Measurements from ENCODE around the gene HAUS3. TPM values are rescaled to one million over a fixed set of nuclear protein-coding genes. Genes with fewer than 3 reads are reported as not detected.

HAUS3 gene
- total RNA-seq, 2 experiments from 2014 or later: 15.9 to 22.2 TPM

GRCh38 chr4:2259036-2259540 is 17.2 kb upstream of the HAUS3 start:
- ChIA-PET POLR2A (no interaction called here), CTCF (ENCODE audit: unreplicated experiment) (no interaction called here)
- H3K9me2 ChIP-seq (ENCODE audit: insufficient read depth, low read length): no peaks in the 10 kb centered on the region
- BruUV-seq (replicated peaks): no TSS peak
- no peak overlapping the region for H3K27ac ChIP-seq (ENCODE audit: low read depth, low read length, poor library complexity, severe bottlenecking)
- no peaks in the 10 kb centered on the region for H3K79me2 ChIP-seq (ENCODE audit: insufficient read depth, low read depth, low read length)
- no peak overlapping the region for H3K4me3 ChIP-seq (ENCODE audit: low read depth, low read length, poor library complexity, severe bottlenecking)
- no peaks in the 10 kb centered on the region for H3K36me3 ChIP-seq (ENCODE audit: insufficient read depth, low read length)
- intact Hi-C loops (cut with micrococcal nuclease; ENCODE audit: unreplicated experiment): no loop called here
- no peaks in the 10 kb centered on the region for H4K20me1 ChIP-seq (ENCODE audit: insufficient read depth, low read length)
- TF ChIP-seq, protein P1, sequence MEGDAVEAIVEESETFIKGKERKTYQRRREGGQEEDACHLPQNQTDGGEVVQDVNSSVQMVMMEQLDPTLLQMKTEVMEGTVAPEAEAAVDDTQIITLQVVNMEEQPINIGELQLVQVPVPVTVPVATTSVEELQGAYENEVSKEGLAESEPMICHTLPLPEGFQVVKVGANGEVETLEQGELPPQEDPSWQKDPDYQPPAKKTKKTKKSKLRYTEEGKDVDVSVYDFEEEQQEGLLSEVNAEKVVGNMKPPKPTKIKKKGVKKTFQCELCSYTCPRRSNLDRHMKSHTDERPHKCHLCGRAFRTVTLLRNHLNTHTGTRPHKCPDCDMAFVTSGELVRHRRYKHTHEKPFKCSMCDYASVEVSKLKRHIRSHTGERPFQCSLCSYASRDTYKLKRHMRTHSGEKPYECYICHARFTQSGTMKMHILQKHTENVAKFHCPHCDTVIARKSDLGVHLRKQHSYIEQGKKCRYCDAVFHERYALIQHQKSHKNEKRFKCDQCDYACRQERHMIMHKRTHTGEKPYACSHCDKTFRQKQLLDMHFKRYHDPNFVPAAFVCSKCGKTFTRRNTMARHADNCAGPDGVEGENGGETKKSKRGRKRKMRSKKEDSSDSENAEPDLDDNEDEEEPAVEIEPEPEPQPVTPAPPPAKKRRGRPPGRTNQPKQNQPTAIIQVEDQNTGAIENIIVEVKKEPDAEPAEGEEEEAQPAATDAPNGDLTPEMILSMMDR (conservative IDR thresholded peaks at IDR 0.05; ENCODE audit: low read length): no peak
- TF ChIP-seq EZH2phosphoT487 (IDR thresholded peaks at IDR 0.05; ENCODE audit: borderline replicate concordance, low read depth, low read length): no peak
- peaks cover 14% of the 10 kb centered on the region for H3K4me1 ChIP-seq (ENCODE audit: insufficient read depth, low read length, poor library complexity, severe bottlenecking)
- H3K4me2 ChIP-seq (ENCODE audit: low read length): no peak overlapping the region
- H3K9me3 ChIP-seq (ENCODE audit: low read length): no peaks in the 10 kb centered on the region
- DNase-seq (ENCODE audit: low spot score): no peak
- H2AFZ ChIP-seq (ENCODE audit: low read length): no peak overlapping the region

- peaks cover 7% of the 10 kb centered on the region for H3K4me1 ChIP-seq (ENCODE audit: insufficient read depth, low read length, poor library complexity, severe bottlenecking)
- no peaks in the 10 kb centered on the region for H3K36me3 ChIP-seq (ENCODE audit: insufficient read depth, low read length)
- no TSS peak for BruUV-seq (replicated peaks)
These were observed 16.4 kb upstream of the HAUS3 start for GRCh38 chr4:2258091-2259035.

More at GRCh38 chr4:2258091-2259035, 16.4 kb upstream of the HAUS3 start:
- no peaks in the 10 kb centered on the region for H3K9me2 ChIP-seq (ENCODE audit: insufficient read depth, low read length)
- no peak overlapping the region for H3K4me2 ChIP-seq (ENCODE audit: low read length)
- H4K20me1 ChIP-seq (ENCODE audit: insufficient read depth, low read length): no peaks in the 10 kb centered on the region
- H2AFZ ChIP-seq (ENCODE audit: low read length): no peak overlapping the region
- TF ChIP-seq, protein P1 (conservative IDR thresholded peaks at IDR 0.05; ENCODE audit: low read length): no peak
- no peak overlapping the region for H3K27ac ChIP-seq (ENCODE audit: low read depth, low read length, poor library complexity, severe bottlenecking)
- H3K9me3 ChIP-seq (ENCODE audit: low read length): no peaks in the 10 kb centered on the region
- POLR2A ChIA-PET: no interaction called here
- no peak for DNase-seq (ENCODE audit: low spot score)
- CTCF ChIA-PET (ENCODE audit: unreplicated experiment): no interaction called here
- no peaks in the 10 kb centered on the region for H3K79me2 ChIP-seq (ENCODE audit: insufficient read depth, low read depth, low read length)
- intact Hi-C loops (cut with micrococcal nuclease; ENCODE audit: unreplicated experiment): no loop called here
- H3K4me3 ChIP-seq (ENCODE audit: low read depth, low read length, poor library complexity, severe bottlenecking): no peak overlapping the region

Measured in OCI-LY7 (cell line).